ENCODE results near the gene FAM72B.
A peak's percentile ranks its signal among the peaks of the same experiment; 100 is the strongest.
"Not testable (repeated sequence)": the region's sequence is repeated elsewhere in the genome, so short reads cannot be mapped to it uniquely, and the experiment has no call there.

Gene FAM72B

GRCh38 chr1:121160118-121160517 is 24.0 kb downstream of the FAM72B start:
- DNase-seq (ENCODE audit: low read depth); H3K4me3 ChIP-seq (replicated peaks; ENCODE audit: low read depth, low read length): not testable (repeated sequence)

DNA sequence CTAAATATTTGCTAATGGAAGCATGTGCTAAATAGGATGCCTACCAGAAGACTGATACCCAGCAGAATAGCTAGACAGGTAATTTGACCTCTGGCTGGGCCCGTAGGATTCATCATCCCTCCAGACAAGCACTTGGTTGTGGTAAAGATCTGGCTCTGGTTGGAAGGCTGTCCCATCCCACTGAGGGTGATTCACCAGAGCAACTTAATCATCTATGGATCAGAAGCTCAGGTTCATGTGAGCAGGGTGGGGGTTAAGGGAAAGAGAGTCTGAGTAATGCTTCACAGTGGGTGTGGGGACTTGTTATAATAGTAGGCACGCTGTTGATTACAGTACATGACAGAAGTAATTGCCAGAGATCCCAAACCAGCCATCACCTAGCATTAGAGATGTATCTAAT is 26.5 kb downstream of the FAM72B start:
- not testable (repeated sequence) for H3K4me3 ChIP-seq (replicated peaks; ENCODE audit: low read depth, low read length); DNase-seq (ENCODE audit: low read depth)

- not testable (repeated sequence) for H3K4me3 ChIP-seq (replicated peaks; ENCODE audit: low read depth, low read length); DNase-seq (ENCODE audit: low read depth)
These were observed 27.1 kb downstream of the FAM72B start for GRCh38 chr1:121156958-121157603.

DNA sequence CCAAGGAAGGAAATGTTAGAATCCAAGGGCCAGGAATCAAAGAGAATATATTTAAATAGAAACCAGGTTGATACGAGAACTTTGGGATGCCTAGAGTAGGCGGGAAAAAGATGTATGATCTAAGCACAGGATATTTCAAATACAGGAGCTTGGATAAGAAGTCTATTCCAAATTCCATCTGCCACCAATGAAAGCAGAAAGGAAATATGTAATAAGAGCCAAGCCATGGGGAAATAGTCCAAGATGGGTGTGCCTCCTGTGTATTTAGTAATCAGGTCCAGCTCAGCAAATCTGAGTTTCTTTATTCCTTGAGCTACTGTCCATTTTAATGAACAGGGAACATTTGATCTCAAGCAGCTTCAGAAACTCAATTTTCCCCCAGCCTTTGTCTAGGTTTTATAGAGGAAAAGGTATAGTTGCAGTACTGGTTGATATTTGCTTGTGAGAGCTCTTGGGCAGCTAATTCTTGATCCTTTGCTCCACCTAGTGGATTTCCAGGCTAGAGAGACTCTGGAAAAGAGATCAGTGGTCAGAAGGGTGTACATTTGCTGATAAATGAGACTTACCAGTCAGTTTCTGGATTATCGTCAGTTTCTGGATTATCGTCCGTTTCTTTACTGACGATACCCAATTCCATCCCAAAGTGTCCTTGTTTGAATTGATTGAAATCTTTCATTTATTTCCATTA is 28.3 kb downstream of the FAM72B start:
- TF ChIP-seq, protein P1, sequence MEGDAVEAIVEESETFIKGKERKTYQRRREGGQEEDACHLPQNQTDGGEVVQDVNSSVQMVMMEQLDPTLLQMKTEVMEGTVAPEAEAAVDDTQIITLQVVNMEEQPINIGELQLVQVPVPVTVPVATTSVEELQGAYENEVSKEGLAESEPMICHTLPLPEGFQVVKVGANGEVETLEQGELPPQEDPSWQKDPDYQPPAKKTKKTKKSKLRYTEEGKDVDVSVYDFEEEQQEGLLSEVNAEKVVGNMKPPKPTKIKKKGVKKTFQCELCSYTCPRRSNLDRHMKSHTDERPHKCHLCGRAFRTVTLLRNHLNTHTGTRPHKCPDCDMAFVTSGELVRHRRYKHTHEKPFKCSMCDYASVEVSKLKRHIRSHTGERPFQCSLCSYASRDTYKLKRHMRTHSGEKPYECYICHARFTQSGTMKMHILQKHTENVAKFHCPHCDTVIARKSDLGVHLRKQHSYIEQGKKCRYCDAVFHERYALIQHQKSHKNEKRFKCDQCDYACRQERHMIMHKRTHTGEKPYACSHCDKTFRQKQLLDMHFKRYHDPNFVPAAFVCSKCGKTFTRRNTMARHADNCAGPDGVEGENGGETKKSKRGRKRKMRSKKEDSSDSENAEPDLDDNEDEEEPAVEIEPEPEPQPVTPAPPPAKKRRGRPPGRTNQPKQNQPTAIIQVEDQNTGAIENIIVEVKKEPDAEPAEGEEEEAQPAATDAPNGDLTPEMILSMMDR (IDR thresholded peaks at IDR 0.05; ENCODE audit: low read length, missing control alignments), result peak; percentile 35
- H3K4me3 ChIP-seq (replicated peaks; ENCODE audit: low read depth, low read length), result not testable (repeated sequence)
- peak; percentile 41 for DNase-seq (ENCODE audit: low read depth)

DNA sequence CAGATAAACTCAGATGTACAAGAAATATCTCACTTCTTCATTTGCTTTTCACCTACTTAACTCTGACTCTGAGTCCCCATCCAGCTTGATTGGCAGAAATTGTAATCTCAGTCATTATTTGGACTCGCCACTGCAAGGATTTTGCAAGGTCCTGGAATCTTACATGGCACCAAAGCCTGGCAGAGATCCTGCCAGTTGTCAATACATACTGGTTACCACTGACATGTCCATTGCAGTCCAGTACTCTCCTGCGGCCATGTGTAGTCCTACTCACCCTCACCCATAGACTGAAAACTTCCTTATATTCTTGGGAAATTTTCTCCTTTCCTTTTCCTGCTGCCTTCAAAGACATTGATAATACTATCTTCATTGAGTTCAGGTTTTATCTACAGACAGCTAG is 29.3 kb downstream of the FAM72B start:
- not testable (repeated sequence) for DNase-seq (ENCODE audit: low read depth); H3K4me3 ChIP-seq (replicated peaks; ENCODE audit: low read depth, low read length)

DNA sequence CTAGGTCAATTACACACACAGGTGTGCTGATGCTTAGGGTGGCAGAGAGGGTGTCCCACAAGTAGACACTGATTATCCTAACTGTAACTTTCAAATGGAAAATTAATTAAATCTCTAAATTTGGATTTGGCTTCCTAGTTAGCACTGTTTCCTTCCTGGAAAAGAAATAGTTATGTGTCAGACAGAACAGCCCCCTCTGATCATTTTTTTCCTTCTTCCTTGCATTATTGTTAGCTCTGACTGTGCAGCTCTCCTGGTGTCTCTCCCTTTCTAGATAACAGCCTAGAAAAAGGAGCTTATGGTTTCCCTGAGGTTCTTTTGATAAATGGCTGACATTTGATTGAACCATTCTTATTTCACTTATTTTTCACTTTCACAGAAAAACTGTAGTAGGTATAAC is 31.4 kb downstream of the FAM72B start:
- H3K4me3 ChIP-seq (replicated peaks; ENCODE audit: low read depth, low read length); DNase-seq (ENCODE audit: low read depth): not testable (repeated sequence)

GRCh38 chr1:121151294-121151693 is 32.8 kb downstream of the FAM72B start:
- not testable (repeated sequence) for DNase-seq (ENCODE audit: low read depth); H3K4me3 ChIP-seq (replicated peaks; ENCODE audit: low read depth, low read length)

GRCh38 chr1:121148489-121149190 is 35.5 kb downstream of the FAM72B start:
- H3K4me3 ChIP-seq (replicated peaks; ENCODE audit: low read depth, low read length); DNase-seq (ENCODE audit: low read depth): not testable (repeated sequence)

DNA sequence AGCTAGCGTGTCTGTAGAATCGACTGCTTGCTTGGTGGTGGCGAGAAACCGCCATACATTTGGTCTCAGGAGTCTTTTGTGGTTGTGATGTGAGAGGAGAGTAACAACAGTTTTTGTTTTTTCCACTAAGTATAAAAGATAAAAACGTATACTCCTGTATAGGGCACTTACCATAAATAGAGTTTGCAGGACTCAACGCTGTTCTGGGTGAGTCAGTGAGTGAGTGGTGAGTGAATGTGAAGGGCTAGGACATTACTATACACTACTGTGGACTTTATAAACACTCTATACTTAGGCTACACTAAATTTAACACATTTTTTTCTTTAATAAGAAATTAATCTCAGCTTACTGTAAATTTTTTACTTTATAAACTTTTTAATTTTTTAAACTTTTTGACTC is 43.7 kb downstream of the FAM72B start:
- not testable (repeated sequence) for H3K4me3 ChIP-seq (replicated peaks; ENCODE audit: low read depth, low read length); DNase-seq (ENCODE audit: low read depth)

DNA sequence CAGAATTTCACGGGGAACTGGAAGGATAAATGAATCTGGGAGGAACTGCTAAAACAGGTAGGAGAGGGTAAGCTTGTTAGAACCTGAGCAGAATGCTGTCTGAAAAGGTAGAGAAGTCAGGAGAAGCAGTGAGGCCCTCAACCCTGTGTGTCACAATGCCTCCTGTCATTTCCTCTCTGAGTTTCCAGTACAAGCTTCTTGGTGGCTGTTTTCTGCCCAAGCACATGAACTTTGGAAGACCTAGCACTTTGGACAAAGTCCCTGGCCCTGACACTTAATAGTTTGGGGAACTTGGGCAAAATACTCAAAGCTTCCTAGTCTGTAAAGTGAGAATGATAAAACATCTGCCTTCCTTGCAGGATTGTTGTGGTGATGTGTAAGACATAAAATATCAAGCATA is 52.6 kb downstream of the FAM72B start:
- not testable (repeated sequence) for DNase-seq (ENCODE audit: low read depth)

GRCh38 chr1:121118480-121118824 is 65.7 kb downstream of the FAM72B start:
- peak overlapping the region; percentile 45 for H3K4me3 ChIP-seq (replicated peaks; ENCODE audit: low read depth, low read length)
- peak; percentile 22 for DNase-seq (ENCODE audit: low read depth)

More for the DNA sequence above, 52.6 kb downstream of the FAM72B start:
- not testable (repeated sequence) for H3K4me3 ChIP-seq (replicated peaks; ENCODE audit: low read depth, low read length)
